Calu3 (cell line): ENCODE data around the gene MYOM1. TPM values are rescaled to one million over a fixed set of nuclear protein-coding genes. Genes with fewer than 3 reads are reported as not detected.
A peak's percentile ranks its signal among the peaks of the same experiment; 100 is the strongest.

Experiments used
- BruUV-seq: library from RNA; stranded (reverse); fragments of 400-500 nt; replicated peaks from 2 replicates; lab custom pipeline; 2021; lab: Mats Ljungman, UMichigan
- CTCF ChIA-PET: fragments of 300-600 bp; sonication (Branson Sonifier 250); formaldehyde crosslinking; loops from one replicate; lab custom pipeline; 2022; ENCODE audit warnings: antibody characterized with exemption; lab: Charles Lee
- DNase-seq: peaks from one replicate; pipeline ENCODE4 v3.0.0; 2022
- H3K27ac Mint-ChIP-seq: one replicate; pipeline ENCODE4 v1.8.0; 2022; ENCODE audit warnings: mixed read lengths; ENCODE audit not compliant: unreplicated experiment
- H3K27me3 Mint-ChIP-seq: one replicate; pipeline ENCODE4 v1.8.0; 2022; ENCODE audit warnings: mixed read lengths; ENCODE audit not compliant: unreplicated experiment
- H3K36me3 Mint-ChIP-seq: one replicate; pipeline ENCODE4 v1.8.0; 2022; ENCODE audit warnings: mild to moderate bottlenecking, moderate library complexity, mixed read lengths; ENCODE audit not compliant: insufficient read depth, unreplicated experiment
- H3K4me1 Mint-ChIP-seq: one replicate; pipeline ENCODE4 v1.8.0; 2022; ENCODE audit warnings: mild to moderate bottlenecking, low read depth, mixed read lengths; ENCODE audit not compliant: unreplicated experiment
- H3K4me3 Mint-ChIP-seq: one replicate; pipeline ENCODE4 v1.8.0; 2022; ENCODE audit warnings: mild to moderate bottlenecking, low read depth, moderate library complexity, mixed read lengths; ENCODE audit not compliant: unreplicated experiment
- H3K9me3 Mint-ChIP-seq: one replicate; pipeline ENCODE4 v1.8.0; 2022; ENCODE audit warnings: low read depth, mixed read lengths; ENCODE audit not compliant: unreplicated experiment
- CTCF ChIP-seq: fragments of 200-600 bp; IDR thresholded peaks from one replicate; pipeline ENCODE4 v1.8.0; 2022; ENCODE audit warnings: antibody characterized with exemption; ENCODE audit not compliant: unreplicated experiment
- intact Hi-C: fragments of 100-400 bp; cut with micrococcal nuclease; formaldehyde crosslinking; loops from one replicate; pipeline ENCODE4 v1.10.0; 2022; ENCODE audit not compliant: unreplicated experiment
- total RNA-seq: library from RNA; stranded (reverse); gene quantifications from 2 replicates; pipeline ENCODE4 v1.2.3, GENCODE V29; 2022

Gene MYOM1
- total RNA-seq, 1 experiment from 2014 or later: 16.5 TPM

GRCh38 chr18:3056311-3056710, 163.5 kb downstream of the MYOM1 start:
- no peaks in the 10 kb centered on the region for H3K27me3 Mint-ChIP-seq
- peaks cover 43% of the 10 kb centered on the region for H3K4me1 Mint-ChIP-seq
- peak overlapping the region; percentile 10 for H3K27ac Mint-ChIP-seq
- intact Hi-C loops: loop anchor here (10.0 kb wide), 1 partner anchor 188 kb away; the partner anchor contains the start of gene MYL12A
- H3K4me3 Mint-ChIP-seq: no peak overlapping the region
- no peak for TF ChIP-seq CTCF
- DNase-seq: no peak
- peaks cover 12% of the 10 kb centered on the region for H3K9me3 Mint-ChIP-seq
- peaks cover 39% of the 10 kb centered on the region for H3K36me3 Mint-ChIP-seq
- CTCF ChIA-PET: no interaction called here
- BruUV-seq: no TSS peak

- H3K27ac Mint-ChIP-seq: no peak overlapping the region
- DNase-seq: no peak
- intact Hi-C loops: loop anchor here (10.0 kb wide), 1 partner anchor 189 kb away; the partner anchor contains the start of gene MYL12A
- no peak for TF ChIP-seq CTCF
- H3K4me3 Mint-ChIP-seq: no peak overlapping the region
- H3K27me3 Mint-ChIP-seq: no peaks in the 10 kb centered on the region
- BruUV-seq: no TSS peak
- H3K9me3 Mint-ChIP-seq: peaks cover 12% of the 10 kb centered on the region
- CTCF ChIA-PET: interaction anchor here (1.1 kb wide), 1 partner anchor 71 kb away, joined by 4 read pairs; no protein-coding TSS in a partner anchor
- H3K4me1 Mint-ChIP-seq: peaks cover 48% of the 10 kb centered on the region
- H3K36me3 Mint-ChIP-seq: peaks cover 40% of the 10 kb centered on the region
These were observed 164.0 kb downstream of the MYOM1 start for GRCh38 chr18:3055816-3056215.

- intact Hi-C loops: loop anchor here (10.0 kb wide), 1 partner anchor 190 kb away; the partner anchor contains the start of gene MYL12A
- peak overlapping the region; percentile 90 for H3K27ac Mint-ChIP-seq
These were observed 164.5 kb downstream of the MYOM1 start for GRCh38 chr18:3055186-3055728.

GRCh38 chr18:3054780-3055179, 165.0 kb downstream of the MYOM1 start:
- no peak overlapping the region for H3K4me3 Mint-ChIP-seq
- BruUV-seq: no TSS peak
- H3K36me3 Mint-ChIP-seq: peaks cover 40% of the 10 kb centered on the region
- intact Hi-C loops: loop anchor here (10.0 kb wide), 1 partner anchor 190 kb away; the partner anchor contains the start of gene MYL12A
- peaks cover 12% of the 10 kb centered on the region for H3K9me3 Mint-ChIP-seq
- TF ChIP-seq CTCF: no peak
- peak; percentile 16 for DNase-seq
- H3K27ac Mint-ChIP-seq: peak overlapping the region; percentile 90
- H3K27me3 Mint-ChIP-seq: no peaks in the 10 kb centered on the region
- peaks cover 48% of the 10 kb centered on the region for H3K4me1 Mint-ChIP-seq
- CTCF ChIA-PET: interaction anchor here (0.8 kb wide), 1 partner anchor 183 kb away, joined by 3 read pairs; no protein-coding TSS in a partner anchor

More at GRCh38 chr18:3055186-3055728, 164.5 kb downstream of the MYOM1 start:
- no peak overlapping the region for H3K4me3 Mint-ChIP-seq
- TF ChIP-seq CTCF: no peak
- peaks cover 40% of the 10 kb centered on the region for H3K36me3 Mint-ChIP-seq
- CTCF ChIA-PET: interaction anchor here (1.1 kb wide), 1 partner anchor 70 kb away, joined by 4 read pairs; no protein-coding TSS in a partner anchor
- no TSS peak for BruUV-seq
- peaks cover 12% of the 10 kb centered on the region for H3K9me3 Mint-ChIP-seq
- peaks cover 48% of the 10 kb centered on the region for H3K4me1 Mint-ChIP-seq
- no peaks in the 10 kb centered on the region for H3K27me3 Mint-ChIP-seq
- DNase-seq: no peak
